Activated naive CD8-positive, alpha-beta T cell treated with anti-CD3 and anti-CD28 coated beads for 36 hours (primary cell): ENCODE measurements around the gene CACNG5. TPM values are rescaled to one million over a fixed set of nuclear protein-coding genes. Genes with fewer than 3 reads are reported as not detected.
"Not testable (repeated sequence)": the region's sequence is repeated elsewhere in the genome, so short reads cannot be mapped to it uniquely, and the experiment has no call there.

Experiments
- DNase-seq: peaks from one replicate; pipeline ENCODE4 v3.0.0; 2021
- H3K27ac Mint-ChIP-seq: one replicate; pipeline ENCODE4 v1.8.0; 2022; ENCODE audit warnings: mild to moderate bottlenecking, moderate library complexity, mixed read lengths
- H3K27me3 Mint-ChIP-seq: one replicate; pipeline ENCODE4 v1.8.0; 2022; ENCODE audit warnings: mild to moderate bottlenecking, mixed read lengths
- H3K36me3 Mint-ChIP-seq: one replicate; pipeline ENCODE4 v1.8.0; 2021; ENCODE audit warnings: mild to moderate bottlenecking, mixed read lengths
- H3K4me1 Mint-ChIP-seq: one replicate; pipeline ENCODE4 v1.8.0; 2021; ENCODE audit warnings: mixed read lengths
- H3K4me3 Mint-ChIP-seq: one replicate; pipeline ENCODE4 v1.8.0; 2022; ENCODE audit warnings: mild to moderate bottlenecking, moderate library complexity, mixed read lengths
- H3K9me3 Mint-ChIP-seq: one replicate; pipeline ENCODE4 v1.8.0; 2022; ENCODE audit warnings: mixed read lengths
- total RNA-seq, 2 experiments: library from RNA; stranded (reverse); gene quantifications; one replicate each; pipeline ENCODE4 v1.2.3, GENCODE V29; 2021

Gene CACNG5
- total RNA-seq, 2 experiments from 2014 or later = not detected

DNA sequence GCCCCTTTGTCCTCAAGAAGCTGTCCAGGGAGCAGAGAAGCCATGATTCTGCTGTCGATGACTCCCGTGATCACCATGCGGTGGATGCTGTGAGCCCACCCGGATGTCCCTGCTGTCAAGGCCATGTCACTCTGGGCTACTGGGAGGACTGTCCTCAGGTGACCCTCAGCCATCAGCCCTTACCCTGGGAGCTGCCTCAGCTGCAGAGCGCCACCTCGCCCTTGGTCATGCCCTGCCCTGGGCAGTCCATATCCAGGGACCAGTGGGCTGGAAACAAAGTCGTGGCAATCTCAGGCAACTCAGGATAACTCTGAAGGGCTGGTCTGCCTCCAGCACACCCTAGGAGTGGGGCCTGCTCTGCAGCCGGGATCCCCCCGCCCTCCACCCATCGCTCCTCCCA lies 63.6 kb downstream of the CACNG5 start:
- H3K27ac Mint-ChIP-seq = no peak overlapping the region
- H3K36me3 Mint-ChIP-seq = no peaks in the 10 kb centered on the region
- H3K4me3 Mint-ChIP-seq = no peak overlapping the region
- no peaks in the 10 kb centered on the region for H3K27me3 Mint-ChIP-seq
- no peaks in the 10 kb centered on the region for H3K9me3 Mint-ChIP-seq
- H3K4me1 Mint-ChIP-seq = no peaks in the 10 kb centered on the region
- no peak for DNase-seq

DNA sequence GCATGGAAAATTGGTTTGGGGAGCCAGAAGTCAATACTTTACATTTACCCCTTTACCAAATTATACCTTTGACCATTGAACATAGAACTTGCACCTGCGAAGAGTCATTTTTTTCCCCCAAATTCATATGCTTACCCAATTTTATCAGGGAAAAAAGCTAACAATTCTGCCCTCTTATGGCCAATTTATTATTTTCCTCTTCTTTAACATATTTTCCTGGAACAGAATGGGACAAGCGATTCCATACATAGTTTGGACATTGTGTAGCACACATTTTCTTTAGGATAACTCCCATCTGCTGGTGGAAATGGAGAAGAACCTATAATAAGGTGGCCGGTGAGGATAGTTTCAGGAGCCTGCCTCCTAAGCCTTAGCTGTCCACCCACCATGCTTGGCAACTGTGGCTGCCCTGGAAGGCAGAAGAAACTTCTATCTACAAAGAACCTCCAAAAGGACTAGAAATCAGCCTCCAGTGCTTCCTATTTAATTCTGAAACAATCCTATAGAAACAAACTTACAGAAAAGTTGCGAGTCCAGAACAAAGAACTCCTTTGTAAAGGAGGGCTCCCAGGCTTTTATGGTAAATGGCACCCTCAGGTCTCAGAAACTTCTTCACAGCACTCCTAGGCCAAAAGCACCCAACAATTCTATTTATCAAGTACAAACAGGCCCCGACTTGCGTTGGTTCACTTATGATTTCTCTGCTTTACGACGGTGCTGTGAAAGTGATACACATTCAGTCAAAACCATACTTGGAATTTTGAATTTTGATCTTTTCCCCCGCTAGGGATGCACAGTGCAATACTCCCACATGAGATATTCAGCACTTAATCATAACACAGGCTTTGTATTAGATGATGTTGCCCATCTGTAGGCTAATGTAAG lies 65.5 kb downstream of the CACNG5 start:
- Mint-ChIP-seq H3K4me3 (no peak overlapping the region), H3K4me1 (no peaks in the 10 kb centered on the region), H3K9me3 (no peaks in the 10 kb centered on the region), H3K36me3 (no peaks in the 10 kb centered on the region), H3K27me3 (no peaks in the 10 kb centered on the region), H3K27ac (no peak overlapping the region)
- no peak for DNase-seq

DNA sequence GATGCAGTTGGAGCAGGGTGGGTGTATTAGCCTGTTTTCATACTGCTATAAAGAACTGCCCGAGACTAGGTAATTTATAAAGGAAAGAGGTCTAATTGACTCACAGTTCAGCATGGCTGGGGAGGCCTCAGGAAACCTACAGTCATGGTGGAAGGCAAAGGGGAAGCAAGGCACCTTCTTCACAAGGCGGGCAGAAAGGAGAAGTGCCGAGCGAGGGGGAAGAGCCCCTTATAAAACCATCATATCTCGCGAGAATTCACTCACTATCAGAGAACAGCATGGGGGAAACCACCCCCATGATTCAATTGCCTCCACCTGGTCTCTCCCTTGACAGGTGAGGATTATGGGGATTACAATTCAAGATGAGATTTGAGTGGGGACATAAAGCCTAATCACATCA lies 68.4 kb downstream of the CACNG5 start:
- not testable (repeated sequence) for H3K9me3 Mint-ChIP-seq, H3K36me3 Mint-ChIP-seq, H3K27me3 Mint-ChIP-seq, H3K27ac Mint-ChIP-seq, H3K4me1 Mint-ChIP-seq, H3K4me3 Mint-ChIP-seq, DNase-seq

DNA sequence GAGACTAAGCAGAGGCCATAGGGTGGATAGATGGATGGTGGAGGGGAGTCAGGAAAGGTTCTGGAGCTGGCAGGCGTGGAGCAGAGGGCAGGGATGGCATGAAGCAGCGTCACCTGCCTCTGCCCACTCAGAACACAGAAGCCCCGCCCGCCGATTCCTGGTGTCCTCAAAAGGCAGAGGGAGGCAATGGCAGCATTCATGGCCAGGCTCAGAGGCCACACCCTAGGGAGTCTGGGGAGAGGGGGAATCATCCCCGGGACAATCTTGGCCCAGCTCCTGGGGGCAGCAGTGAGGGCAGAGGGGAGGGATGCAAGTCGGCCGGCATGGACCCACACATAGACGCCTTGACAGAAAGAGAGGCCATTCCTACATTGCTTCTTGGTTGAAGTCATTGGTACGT lies 68.9 kb downstream of the CACNG5 start:
- no peaks in the 10 kb centered on the region for H3K27me3 Mint-ChIP-seq
- H3K4me3 Mint-ChIP-seq = no peak overlapping the region
- no peak for DNase-seq
- H3K36me3 Mint-ChIP-seq = no peaks in the 10 kb centered on the region
- H3K4me1 Mint-ChIP-seq = peaks cover 2% of the 10 kb centered on the region
- no peaks in the 10 kb centered on the region for H3K9me3 Mint-ChIP-seq
- H3K27ac Mint-ChIP-seq = no peak overlapping the region

DNA sequence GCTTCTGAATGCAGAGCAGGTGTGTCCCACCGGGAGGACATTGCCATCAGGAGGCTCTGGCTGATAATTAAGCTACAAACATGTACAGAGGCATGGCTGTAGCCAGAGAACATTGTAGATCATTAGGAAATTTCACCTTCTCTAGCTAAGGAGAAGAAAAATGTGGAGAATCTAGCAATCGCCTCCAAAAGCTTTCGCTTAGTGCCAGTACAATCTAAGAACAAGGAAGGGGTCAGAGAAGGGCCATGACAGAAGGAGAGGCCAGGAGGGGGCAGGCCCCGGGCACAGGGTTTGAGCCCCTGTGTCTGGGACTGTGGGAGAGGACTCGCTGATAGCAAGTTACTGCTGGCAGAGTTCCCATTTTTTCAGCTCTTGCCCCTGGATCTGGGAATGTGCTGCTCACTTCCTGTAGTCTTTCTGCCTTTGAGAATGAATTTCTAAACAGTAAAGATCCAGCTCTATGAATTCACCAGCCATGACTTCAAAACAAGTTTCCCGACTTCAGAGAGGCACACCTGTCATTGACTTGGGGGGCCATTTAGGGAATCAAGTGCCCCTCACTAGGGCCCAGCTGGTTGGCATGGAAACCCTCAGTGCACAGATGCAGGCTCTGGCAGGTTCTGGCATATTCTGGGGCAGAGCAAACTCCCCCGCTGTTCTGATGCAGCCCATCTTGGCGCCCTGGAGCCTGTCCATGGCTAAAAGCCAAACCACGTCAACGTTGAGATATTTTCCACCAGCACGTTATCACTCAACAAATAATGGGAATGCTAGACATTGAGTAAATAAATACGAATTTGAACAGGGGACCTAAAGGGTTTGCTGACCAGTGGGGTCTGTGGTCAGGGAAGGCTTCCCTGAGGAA lies 70.1 kb downstream of the CACNG5 start:
- Mint-ChIP-seq H3K9me3 (no peaks in the 10 kb centered on the region), H3K36me3 (no peaks in the 10 kb centered on the region), H3K4me1 (peaks cover 2% of the 10 kb centered on the region), H3K27ac (no peak overlapping the region), H3K4me3 (no peak overlapping the region), H3K27me3 (no peaks in the 10 kb centered on the region)
- DNase-seq = no peak

DNA sequence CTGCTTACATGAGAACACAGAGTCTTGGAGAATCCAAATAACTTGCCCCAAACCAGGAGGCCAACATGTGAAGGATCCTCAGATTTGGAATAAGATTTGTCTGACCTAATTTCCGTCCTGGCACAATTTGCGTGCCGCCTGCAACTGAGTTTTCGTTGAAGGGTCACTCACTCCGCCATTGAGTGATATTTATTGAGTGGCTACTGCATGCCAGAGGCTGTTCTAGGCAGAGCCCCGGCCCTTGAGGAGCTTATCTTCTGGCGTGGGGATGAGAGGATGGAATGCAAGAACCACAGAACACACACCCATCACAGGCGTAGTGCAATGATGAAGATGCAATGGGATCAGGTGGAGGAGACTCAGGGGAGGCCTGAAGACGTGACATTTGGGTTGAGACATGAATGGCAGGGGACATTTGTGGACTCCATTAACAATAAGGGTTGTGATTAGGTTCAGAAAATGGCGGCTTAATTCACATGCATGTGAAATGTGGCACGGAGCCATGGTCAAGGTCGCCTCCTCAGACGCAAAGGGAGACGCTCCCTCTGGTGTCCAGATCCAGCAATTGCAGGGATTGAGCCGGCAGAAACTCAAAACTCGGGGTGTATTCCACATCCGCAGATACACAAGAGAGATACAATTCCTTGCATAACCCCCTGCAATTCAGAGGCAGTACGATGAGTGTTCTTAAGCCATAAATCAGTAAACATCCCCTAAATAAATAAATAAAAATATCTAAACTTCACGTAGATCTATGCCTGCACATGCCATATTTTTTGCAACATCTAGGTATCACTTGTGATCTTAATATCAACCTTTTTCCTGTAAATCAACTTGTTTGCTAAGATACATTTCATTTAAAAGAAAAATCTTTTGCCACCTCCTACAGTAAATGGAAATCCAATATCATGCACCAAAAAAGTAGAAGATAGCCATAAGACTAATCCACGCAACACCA lies 71.7 kb downstream of the CACNG5 start:
- Mint-ChIP-seq H3K27me3 (no peaks in the 10 kb centered on the region), H3K4me1 (peaks cover 2% of the 10 kb centered on the region), H3K9me3 (no peaks in the 10 kb centered on the region), H3K27ac (no peak overlapping the region), H3K4me3 (no peak overlapping the region), H3K36me3 (no peaks in the 10 kb centered on the region)
- peak; percentile 66 for DNase-seq

DNA sequence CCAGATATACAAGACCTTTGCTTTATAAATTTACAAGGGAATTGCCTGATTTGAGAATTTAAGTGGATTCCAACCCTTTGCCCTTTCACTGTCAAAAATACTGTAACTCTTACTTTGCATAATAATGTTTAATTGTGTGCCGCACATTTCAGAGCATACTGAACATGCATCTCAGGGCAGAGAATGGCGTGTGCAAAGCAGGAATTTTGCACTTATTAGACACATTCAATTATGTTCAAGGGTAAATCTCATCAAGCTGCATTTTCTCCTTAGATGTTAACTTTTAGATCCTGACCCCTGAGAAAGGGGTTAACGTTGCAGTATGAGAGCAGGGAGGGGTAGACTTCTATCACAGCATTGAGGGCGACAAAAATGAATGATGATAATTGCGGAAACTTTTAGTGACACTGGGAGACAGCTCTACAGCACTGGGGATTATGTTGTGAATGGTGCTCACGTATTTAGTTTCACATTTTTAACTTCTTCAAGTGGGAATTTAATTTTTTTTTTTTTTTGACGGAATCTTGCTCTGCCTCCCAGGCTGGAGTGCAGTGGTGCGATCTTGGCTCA lies 75.0 kb downstream of the CACNG5 start:
- H3K27me3 Mint-ChIP-seq = peaks cover 15% of the 10 kb centered on the region
- H3K4me3 Mint-ChIP-seq = no peak overlapping the region
- no peaks in the 10 kb centered on the region for H3K36me3 Mint-ChIP-seq
- H3K4me1 Mint-ChIP-seq = peaks cover 2% of the 10 kb centered on the region
- no peaks in the 10 kb centered on the region for H3K9me3 Mint-ChIP-seq
- DNase-seq = no peak
- no peak overlapping the region for H3K27ac Mint-ChIP-seq

DNA sequence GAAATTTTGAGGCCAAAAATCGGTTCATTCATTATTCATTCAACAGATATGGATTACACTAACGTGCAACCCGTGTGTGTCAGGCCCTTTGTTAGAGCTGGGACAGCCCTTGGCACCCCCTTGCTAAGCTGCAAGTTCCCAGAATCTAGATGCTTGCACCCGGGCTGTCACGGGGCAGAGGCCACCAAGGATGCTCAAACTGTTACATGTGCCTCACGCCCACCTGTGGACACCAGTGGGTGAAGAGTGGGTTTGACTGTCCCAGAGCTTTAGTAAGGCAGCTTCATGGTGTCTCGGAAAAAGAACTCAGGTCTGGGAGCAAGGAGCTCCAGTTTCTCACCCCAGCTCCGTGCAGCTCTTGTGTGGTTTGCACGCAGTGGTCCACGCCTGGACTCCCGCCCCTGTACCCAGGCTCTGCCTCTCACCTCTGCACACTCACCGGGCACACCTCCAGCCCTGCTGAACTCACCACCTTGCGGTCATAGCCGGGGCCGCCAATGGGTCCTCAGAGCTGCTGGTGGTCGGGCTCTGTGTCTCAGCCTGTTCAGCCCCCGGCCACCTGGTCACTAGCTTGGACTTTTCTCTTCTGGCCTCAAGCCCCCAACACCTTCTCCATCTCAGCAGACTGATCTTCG lies 75.9 kb downstream of the CACNG5 start:
- DNase-seq = no peak

DNA sequence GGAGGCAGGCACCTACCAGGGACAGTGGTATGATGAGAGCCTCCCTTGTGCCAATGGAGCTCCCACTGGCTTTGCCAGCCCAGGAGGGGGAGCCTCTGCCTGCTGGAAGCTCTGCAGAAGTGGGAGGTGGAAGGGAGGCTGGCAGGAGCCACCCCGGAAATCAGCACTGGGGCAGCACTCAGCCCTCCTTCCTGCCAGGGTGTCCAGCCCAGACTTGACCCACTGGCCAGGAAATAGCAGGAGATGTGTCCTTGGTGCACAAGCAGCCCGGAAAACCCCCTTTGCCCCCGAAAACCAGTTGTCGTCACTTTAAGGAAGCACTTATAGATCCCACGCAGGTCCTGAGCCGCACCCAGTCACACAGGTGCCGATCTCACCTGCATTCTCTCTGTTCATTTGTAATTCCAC lies 80.3 kb downstream of the CACNG5 start:
- no peak overlapping the region for H3K27ac Mint-ChIP-seq

More for the DNA sequence above, 75.9 kb downstream of the CACNG5 start:
- Mint-ChIP-seq H3K9me3 (no peaks in the 10 kb centered on the region), H3K27me3 (peaks cover 15% of the 10 kb centered on the region), H3K4me1 (peaks cover 2% of the 10 kb centered on the region), H3K4me3 (no peak overlapping the region), H3K36me3 (no peaks in the 10 kb centered on the region), H3K27ac (no peak overlapping the region)

DNA sequence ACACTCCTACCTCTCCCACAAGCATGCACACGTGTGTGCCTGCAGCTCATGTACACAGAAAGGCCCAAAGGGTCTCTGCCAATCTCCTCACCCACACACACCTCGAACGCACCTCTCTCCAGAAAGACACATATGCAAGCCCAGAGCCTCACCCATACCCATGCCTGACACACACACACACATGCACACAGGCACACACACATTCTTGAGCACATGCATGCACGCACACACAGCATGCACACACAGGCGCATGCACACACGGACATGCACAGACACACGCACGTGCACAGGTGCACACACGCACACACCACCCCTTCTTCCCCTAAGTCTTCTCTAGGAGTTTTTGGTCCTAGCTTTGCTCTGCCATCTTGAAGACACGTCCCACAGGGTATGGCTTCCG lies 80.9 kb downstream of the CACNG5 start:
- Mint-ChIP-seq H3K27ac (no peak overlapping the region), H3K36me3 (no peaks in the 10 kb centered on the region), H3K27me3 (peaks cover 18% of the 10 kb centered on the region), H3K4me1 (no peaks in the 10 kb centered on the region), H3K9me3 (peaks cover 5% of the 10 kb centered on the region), H3K4me3 (no peak overlapping the region)
- no peak for DNase-seq

More for the DNA sequence above, 80.3 kb downstream of the CACNG5 start:
- Mint-ChIP-seq H3K36me3 (no peaks in the 10 kb centered on the region), H3K27me3 (peaks cover 18% of the 10 kb centered on the region), H3K4me3 (no peak overlapping the region), H3K9me3 (peaks cover 5% of the 10 kb centered on the region), H3K4me1 (no peaks in the 10 kb centered on the region)
- no peak for DNase-seq

DNA sequence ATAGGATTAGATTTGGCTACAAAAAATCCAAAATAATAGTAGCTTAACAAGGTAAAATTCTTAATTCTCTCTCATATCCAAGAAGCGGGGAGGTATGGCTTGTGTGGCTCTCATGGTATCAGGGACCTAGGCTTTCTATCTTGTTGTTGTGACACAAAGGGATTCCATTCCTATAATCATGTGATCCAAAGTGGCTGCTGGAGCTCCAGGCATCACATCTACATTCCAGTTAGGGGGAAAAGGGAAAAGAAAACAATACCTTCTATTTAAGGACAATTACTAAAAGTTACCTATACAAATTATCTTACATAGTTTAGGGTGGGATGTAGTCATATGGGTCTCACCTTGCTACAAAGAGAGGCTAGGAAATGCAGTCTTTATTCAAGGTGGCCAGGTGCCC lies 82.0 kb downstream of the CACNG5 start:
- no peak overlapping the region for H3K4me3 Mint-ChIP-seq
- DNase-seq = no peak
- H3K4me1 Mint-ChIP-seq = no peaks in the 10 kb centered on the region
- no peaks in the 10 kb centered on the region for H3K36me3 Mint-ChIP-seq
- H3K27ac Mint-ChIP-seq = no peak overlapping the region
- H3K27me3 Mint-ChIP-seq = peaks cover 19% of the 10 kb centered on the region
- peaks cover 8% of the 10 kb centered on the region for H3K9me3 Mint-ChIP-seq

DNA sequence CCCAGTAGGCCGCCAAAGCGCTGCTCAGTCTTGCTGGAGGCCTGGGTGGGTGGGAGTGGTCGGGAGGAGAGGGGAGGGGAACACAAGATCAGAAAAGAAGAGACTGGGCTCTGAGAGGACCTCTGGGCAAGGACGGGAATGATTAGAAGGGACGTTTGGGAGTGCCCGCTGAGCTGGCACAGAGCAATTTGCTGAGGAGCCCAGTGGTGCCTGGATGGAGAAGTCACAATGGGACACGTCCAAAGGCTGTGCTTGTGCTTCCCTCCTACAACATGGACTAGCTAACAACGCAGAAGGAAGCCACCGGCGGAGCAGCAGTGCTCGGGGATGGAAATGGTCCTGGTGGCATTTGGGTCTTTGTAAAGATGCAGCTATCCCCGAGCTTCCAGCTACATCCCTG lies 84.0 kb downstream of the CACNG5 start:
- Mint-ChIP-seq H3K27ac (no peak overlapping the region), H3K9me3 (peaks cover 8% of the 10 kb centered on the region), H3K27me3 (peaks cover 18% of the 10 kb centered on the region), H3K36me3 (no peaks in the 10 kb centered on the region), H3K4me3 (no peak overlapping the region), H3K4me1 (no peaks in the 10 kb centered on the region)
- DNase-seq = no peak

DNA sequence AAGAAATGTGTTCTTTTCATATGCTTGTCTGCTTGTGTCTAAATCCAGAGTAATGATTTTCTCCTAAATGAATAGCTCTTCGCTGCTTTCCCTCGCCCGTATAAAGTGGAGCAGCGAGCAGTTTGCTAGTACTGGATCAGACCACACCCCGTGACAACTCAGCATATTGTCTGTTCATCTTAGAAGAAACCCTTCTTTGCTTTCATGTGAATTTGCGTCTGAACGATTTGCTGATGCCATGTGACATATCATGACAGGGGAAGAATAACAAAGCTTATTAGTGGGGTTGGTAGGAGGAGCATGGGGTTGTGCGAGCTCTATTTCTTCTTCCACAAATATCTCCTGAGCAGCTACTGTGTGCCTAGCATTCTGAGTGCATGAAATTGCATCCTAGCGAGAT lies 85.5 kb downstream of the CACNG5 start:
- Mint-ChIP-seq H3K4me3 (no peak overlapping the region), H3K4me1 (no peaks in the 10 kb centered on the region), H3K27ac (no peak overlapping the region), H3K27me3 (peaks cover 10% of the 10 kb centered on the region), H3K9me3 (peaks cover 8% of the 10 kb centered on the region), H3K36me3 (no peaks in the 10 kb centered on the region)
- no peak for DNase-seq

DNA sequence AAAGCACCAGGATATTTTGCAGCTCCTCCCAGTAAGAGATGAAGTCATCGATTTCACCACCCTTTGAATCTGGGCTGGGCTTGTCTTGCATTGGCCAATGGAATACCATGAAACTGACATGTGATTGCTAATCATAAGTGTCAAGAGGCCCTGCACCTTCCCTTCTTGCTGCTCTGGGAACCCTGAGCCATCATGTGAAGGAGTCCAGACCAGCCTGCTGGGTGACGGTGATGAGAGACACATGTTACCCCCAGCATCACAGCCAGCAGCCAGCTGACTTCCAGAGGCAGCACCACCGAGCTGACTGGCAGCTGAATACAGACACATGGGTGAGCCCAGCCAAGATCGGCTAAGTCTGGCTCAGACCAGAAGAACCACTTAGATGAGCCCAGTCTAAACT lies 86.0 kb downstream of the CACNG5 start:
- Mint-ChIP-seq H3K27ac (no peak overlapping the region), H3K27me3 (peaks cover 10% of the 10 kb centered on the region), H3K4me3 (no peak overlapping the region), H3K4me1 (no peaks in the 10 kb centered on the region), H3K9me3 (peaks cover 8% of the 10 kb centered on the region), H3K36me3 (no peaks in the 10 kb centered on the region)
- DNase-seq = no peak
